Gastrocnemius medialis (tissue), 4 donors: ENCODE data around the gene FKBP10. TPM values are rescaled to one million over a fixed set of nuclear protein-coding genes. Genes with fewer than 3 reads are reported as not detected.

Source experiments
- ATAC-seq, 2 donors: fragments of 150-250 bp; one replicate each; pipeline ENCODE4 v1.9.1; 2016
- DNase-seq, 2 donors: peaks; one replicate each; pipeline ENCODE4 v3.0.0-alpha.2; 2019
- H3K27ac ChIP-seq, 4 donors: fragments of 200-600 bp; sonication (generic); 1 replicate in 1 of 4; 2 replicates in 3 of 4; pipeline ENCODE4 v1.5.1; 2016 to 2018; ENCODE audit warnings: mild to moderate bottlenecking in 2 of 4, moderate library complexity in 1 of 4
- H3K27me3 ChIP-seq, 3 donors: fragments of 200-600 bp; sonication (generic) in 2 of 3; 1 replicate in 1 of 3; 2 replicates in 2 of 3; pipeline versions ENCODE4 v1.5.1 to v1.6.0; 2016 to 2019; ENCODE audit warnings: mild to moderate bottlenecking in 1 of 3, moderate library complexity in 1 of 3
- H3K36me3 ChIP-seq, 2 donors: fragments of 200-600 bp; sonication (generic) in 1 of 2; one replicate each; pipeline ENCODE4 v1.5.1; 2017 to 2018
- H3K4me1 ChIP-seq, 2 donors: fragments of 200-600 bp; sonication (generic) in 1 of 2; one replicate each; pipeline ENCODE4 v1.5.1; 2016 to 2017; ENCODE audit warnings: mild to moderate bottlenecking in 2 of 2
- H3K4me3 ChIP-seq, 4 donors: fragments of 200-600 bp; sonication (generic) in 3 of 4; 1 replicate in 1 of 4; 2 replicates in 3 of 4; pipeline ENCODE4 v1.5.1; 2016 to 2019; ENCODE audit warnings: mild to moderate bottlenecking in 2 of 4
- H3K9me3 ChIP-seq, 3 donors: fragments of 200-600 bp; sonication (generic) in 2 of 3; 1 replicate in 1 of 3; 2 replicates in 2 of 3; pipeline ENCODE4 v1.5.1; 2016 to 2019
- POLR2A ChIP-seq, 2 donors: fragments of 450-650 bp; IDR thresholded peaks; one replicate each; pipeline ENCODE4 v1.6.1; 2017; ENCODE audit warnings: antibody characterized with exemption in 2 of 2, mild to moderate bottlenecking in 2 of 2, moderate library complexity in 2 of 2
- in situ Hi-C, 4 donors: fragments of 200-750 bp; cut with MboI; loops; one replicate each; pipeline versions ENCODE4 v1.15.0 to v1.8.0; 2017; ENCODE audit warnings: low sequenced_read_pairs in 4 of 4
- intact Hi-C: fragments of 100-400 bp; cut with DNase I; formaldehyde crosslinking; loops from one replicate; pipeline ENCODE4 v1.15.1; 2023; ENCODE audit warnings: low total_unique reads
- total RNA-seq, 4 donors: library from RNA; depleted of rRNA; stranded (reverse); fragments of >200 nt; gene quantifications; one replicate each; pipeline versions ENCODE4 v1.1.0 to v1.2.3, GENCODE V29; 2016
- TF ChIP-seq, protein P1 (sequence below), 5 experiments: fragments of 450-650 bp in 3 of 5; fragments of 200-600 bp in 2 of 5; sonication (generic) in 2 of 5; IDR thresholded peaks in 4 of 5; conservative IDR thresholded peaks in 1 of 5; 1 replicate in 4 of 5; 2 replicates in 1 of 5; pipeline ENCODE4 v1.5.1; 2016 to 2019; ENCODE audit warnings: antibody characterized with exemption in 5 of 5, mild to moderate bottlenecking in 3 of 5, moderate library complexity in 3 of 5

FKBP10 gene
- total RNA-seq, 4 donors from 2014 or later, result 7.0 to 12.9 (median 9.7) TPM

DNA sequence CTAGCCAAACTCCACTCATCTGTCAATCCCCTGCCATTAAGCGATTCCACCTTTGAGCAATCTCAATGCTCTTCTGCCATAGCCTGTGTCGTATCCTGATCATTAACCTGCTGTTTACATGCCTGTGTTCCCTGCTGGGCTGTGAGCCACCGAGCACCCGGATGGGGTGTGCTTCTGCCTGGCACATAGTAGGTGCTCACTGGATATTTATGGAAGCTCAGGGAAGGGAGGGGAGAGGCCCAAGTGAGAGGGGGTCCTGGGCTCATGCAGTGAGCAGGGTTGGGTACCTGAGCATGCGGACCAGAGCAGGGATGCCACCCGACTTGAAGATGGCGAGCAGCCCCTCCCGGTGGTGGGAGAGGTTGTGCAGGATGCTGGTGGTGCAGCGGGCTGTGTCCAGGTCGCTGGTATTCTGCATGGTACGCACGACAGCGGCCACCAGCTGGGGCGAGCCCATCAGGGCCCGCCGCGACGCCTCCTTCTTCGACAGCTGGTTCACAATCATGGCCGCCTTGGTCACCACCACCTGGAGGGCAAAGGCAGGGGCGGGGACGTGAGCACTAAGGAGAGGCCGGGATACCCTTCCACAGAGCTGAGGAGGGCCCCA, 44.0 kb upstream of the FKBP10 start:
- Histone ChIP-seq H3K36me3 (peaks cover 0 to 74% of the 10 kb centered on the region in 2 donors), H3K4me1 (peaks cover 15 to 17% of the 10 kb centered on the region in 2 donors), H3K4me3 (no peak overlapping the region), H3K27ac (no peak overlapping the region), H3K9me3 (no peaks in the 10 kb centered on the region), H3K27me3 (no peaks in the 10 kb centered on the region)
- TF ChIP-seq, protein P1, sequence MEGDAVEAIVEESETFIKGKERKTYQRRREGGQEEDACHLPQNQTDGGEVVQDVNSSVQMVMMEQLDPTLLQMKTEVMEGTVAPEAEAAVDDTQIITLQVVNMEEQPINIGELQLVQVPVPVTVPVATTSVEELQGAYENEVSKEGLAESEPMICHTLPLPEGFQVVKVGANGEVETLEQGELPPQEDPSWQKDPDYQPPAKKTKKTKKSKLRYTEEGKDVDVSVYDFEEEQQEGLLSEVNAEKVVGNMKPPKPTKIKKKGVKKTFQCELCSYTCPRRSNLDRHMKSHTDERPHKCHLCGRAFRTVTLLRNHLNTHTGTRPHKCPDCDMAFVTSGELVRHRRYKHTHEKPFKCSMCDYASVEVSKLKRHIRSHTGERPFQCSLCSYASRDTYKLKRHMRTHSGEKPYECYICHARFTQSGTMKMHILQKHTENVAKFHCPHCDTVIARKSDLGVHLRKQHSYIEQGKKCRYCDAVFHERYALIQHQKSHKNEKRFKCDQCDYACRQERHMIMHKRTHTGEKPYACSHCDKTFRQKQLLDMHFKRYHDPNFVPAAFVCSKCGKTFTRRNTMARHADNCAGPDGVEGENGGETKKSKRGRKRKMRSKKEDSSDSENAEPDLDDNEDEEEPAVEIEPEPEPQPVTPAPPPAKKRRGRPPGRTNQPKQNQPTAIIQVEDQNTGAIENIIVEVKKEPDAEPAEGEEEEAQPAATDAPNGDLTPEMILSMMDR (IDR thresholded peaks at IDR 0.05 in 4 of 5, conservative IDR thresholded peaks at IDR 0.05 in 1 of 5), result no peak
- no peak for TF ChIP-seq POLR2A (IDR thresholded peaks at IDR 0.05)
- intact Hi-C loops (no loop called here), in situ Hi-C loops (no loop called here)
- ATAC-seq (no peak), DNase-seq (no peak)

DNA sequence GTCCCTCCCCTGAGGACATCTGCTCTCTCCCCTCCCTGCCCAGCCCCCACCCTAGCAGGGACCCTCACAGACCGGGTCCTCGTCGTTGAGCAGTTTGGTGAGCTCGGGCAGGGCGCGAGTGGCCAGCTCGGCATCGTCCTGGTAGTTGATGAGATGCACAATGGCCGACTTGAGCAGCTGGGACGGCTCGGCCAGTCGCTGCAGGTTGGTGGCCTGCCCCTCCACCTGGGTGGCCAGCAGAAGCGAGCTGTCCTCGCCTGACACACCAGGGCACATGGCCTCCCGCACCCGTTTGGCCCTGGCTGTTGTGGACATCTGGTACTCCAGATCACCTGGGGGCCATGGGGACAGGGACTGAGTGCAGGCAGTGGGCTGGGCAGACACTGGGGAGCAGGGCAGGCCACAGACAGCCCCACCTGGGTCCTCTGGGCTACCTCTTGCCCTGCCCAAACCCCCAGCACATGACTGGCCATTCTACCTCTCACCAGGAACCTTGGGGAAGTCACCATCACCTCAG, 43.4 kb upstream of the FKBP10 start:
- H3K4me1 ChIP-seq, result peaks cover 21 to 24% of the 10 kb centered on the region in 2 donors
- intact Hi-C loops, result no loop called here
- in situ Hi-C loops, result no loop called here
- peaks cover 0 to 72% of the 10 kb centered on the region in 2 donors for H3K36me3 ChIP-seq
- H3K9me3 ChIP-seq, result no peaks in the 10 kb centered on the region
- no peak for DNase-seq
- no peak for ATAC-seq
- H3K4me3 ChIP-seq, result no peak overlapping the region
- TF ChIP-seq, protein P1 (IDR thresholded peaks at IDR 0.05 in 4 of 5, conservative IDR thresholded peaks at IDR 0.05 in 1 of 5), result no peak
- TF ChIP-seq POLR2A (IDR thresholded peaks at IDR 0.05), result no peak
- no peak overlapping the region for H3K27ac ChIP-seq
- H3K27me3 ChIP-seq, result no peaks in the 10 kb centered on the region

DNA sequence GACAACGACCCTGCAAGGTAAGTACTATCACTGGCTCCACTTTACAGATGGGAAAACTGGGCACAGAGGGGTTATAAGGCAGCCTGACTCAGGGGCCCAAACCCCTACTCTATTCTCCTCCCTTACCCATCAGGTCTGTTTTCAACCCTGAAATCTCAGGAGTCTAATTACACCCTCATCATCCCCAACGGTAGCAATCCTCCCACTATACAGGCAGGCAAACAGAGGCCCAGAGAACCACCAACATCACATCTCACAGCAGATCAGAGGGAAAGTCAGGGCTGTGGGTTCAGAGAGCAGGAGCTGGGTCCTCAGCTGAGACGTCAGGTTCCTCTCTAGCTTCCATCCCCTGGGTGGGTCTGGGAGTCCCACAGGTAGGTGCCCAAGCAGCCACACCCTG, 42.8 kb upstream of the FKBP10 start:
- H3K27me3 ChIP-seq, result no peaks in the 10 kb centered on the region
- no peak for ATAC-seq
- H3K9me3 ChIP-seq, result no peaks in the 10 kb centered on the region
- intact Hi-C loops, result no loop called here
- DNase-seq, result no peak
- H3K4me1 ChIP-seq, result peaks cover 27 to 29% of the 10 kb centered on the region in 2 donors
- TF ChIP-seq, protein P1 (IDR thresholded peaks at IDR 0.05 in 4 of 5, conservative IDR thresholded peaks at IDR 0.05 in 1 of 5), result no peak
- TF ChIP-seq POLR2A (IDR thresholded peaks at IDR 0.05), result no peak
- H3K27ac ChIP-seq, result no peak overlapping the region
- no peak overlapping the region for H3K4me3 ChIP-seq
- in situ Hi-C loops, result no loop called here
- H3K36me3 ChIP-seq, result peaks cover 0 to 67% of the 10 kb centered on the region in 2 donors

DNA sequence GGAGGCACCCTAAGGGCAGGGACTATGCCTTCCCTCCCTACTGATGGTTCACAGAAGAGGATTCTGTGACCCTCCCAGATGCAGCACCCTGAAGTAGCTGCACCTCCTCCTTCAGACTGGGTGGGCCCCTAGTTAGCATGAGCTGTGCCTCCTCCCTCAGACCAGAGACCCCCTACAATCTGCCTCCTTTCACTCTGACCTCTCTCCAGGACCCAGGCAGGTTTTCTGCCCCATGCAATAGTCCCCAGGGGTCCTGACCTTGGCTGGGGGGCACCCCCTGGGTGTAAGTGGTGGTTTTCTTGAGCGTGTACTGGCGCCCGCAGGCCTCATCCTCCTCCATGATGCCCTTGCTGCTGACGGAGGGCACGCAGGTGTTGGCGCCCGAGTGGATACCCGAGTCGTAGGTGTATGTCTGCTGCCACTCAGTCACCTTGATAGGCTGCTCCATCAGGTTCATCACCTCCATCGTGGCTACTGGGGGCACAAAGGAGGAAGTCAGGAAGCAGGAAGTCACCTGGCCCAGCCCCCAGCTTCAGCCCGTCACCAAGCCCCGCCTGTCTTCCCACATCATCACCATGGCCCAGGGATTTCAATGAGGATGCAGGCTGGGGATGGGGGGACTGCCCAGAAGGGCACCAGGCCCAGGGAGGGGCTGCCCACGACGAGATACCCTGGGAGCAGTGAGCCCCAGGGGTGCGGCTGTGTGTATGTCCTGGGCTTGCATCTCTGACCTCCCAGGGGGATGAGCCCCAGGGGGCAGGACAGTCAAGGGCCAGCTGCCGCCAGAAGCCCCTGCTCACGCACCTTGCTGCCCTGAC, 41.2 kb upstream of the FKBP10 start:
- Histone ChIP-seq H3K9me3 (no peaks in the 10 kb centered on the region), H3K27me3 (no peaks in the 10 kb centered on the region), H3K36me3 (peaks cover 0 to 51% of the 10 kb centered on the region in 2 donors), H3K4me3 (no peak overlapping the region), H3K27ac (peak overlapping the region in 1 of 4 donors; percentile 94), H3K4me1 (peaks cover 43 to 46% of the 10 kb centered on the region in 2 donors)
- in situ Hi-C loops (no loop called here), intact Hi-C loops (no loop called here)
- TF ChIP-seq, protein P1 (IDR thresholded peaks at IDR 0.05 in 4 of 5, conservative IDR thresholded peaks at IDR 0.05 in 1 of 5), result no peak
- no peak for TF ChIP-seq POLR2A (IDR thresholded peaks at IDR 0.05)
- DNase-seq (no peak), ATAC-seq (no peak)
